ENCODE data around the gene HSD3B7. TPM values are rescaled to one million over a fixed set of nuclear protein-coding genes. Genes with fewer than 3 reads are reported as not detected.

Gene HSD3B7
- total RNA-seq, 2 donors from 2014 or later = 0.21 to 0.60 TPM

DNA sequence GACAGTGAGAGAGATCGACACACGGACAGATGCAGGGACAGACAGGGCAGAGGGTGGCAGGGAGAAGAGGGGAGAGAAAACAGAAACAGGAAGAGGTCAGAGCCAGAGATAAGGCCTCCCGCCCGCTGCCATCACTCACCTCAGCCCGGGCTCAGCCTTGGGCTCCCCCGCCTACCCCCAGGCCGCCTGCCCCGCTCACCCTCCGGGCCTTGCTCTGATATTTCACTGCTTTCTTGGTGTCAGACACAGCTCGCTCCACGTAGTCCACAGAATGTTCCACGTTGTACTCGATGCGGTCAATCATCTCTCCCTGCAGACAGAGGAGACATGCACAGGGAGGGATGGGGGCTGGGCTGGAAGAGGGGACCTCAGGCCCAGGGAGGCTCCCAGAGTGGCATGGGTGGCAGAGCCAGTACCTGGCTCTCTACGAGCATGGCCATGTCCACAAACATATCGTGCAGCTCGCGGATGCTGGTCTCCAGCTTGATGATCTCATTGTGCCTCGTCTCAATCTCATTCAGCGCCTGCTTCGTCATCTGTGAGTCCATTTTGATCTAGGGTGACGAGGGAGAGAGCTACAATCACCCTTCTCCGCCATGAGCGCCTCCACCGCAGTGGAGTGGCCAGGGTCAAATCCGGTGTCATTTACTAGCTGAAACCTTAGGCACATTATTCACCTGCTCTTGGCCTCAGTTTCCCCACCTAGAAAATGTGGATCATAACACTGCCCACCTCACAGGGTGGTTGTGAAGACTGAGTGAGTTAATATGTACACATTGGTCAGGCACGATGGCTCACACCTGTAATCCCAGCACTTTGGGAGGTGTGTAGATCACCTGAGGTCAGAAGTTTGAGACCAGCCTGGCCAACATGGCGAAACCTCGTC lies 8.2 kb downstream of the HSD3B7 start:
- ATAC-seq (no peak), DNase-seq (no peak)
- H3K9me3 ChIP-seq (ENCODE audit: control insufficient read depth, low read length, poor library complexity, severe bottlenecking) = no peaks in the 10 kb centered on the region
- H3K36me3 Mint-ChIP-seq (ENCODE audit: low read depth) = no peaks in the 10 kb centered on the region
- H3K27ac Mint-ChIP-seq = no peak overlapping the region
- no peaks in the 10 kb centered on the region for H3K27me3 Mint-ChIP-seq
- no peak overlapping the region for H3K4me3 Mint-ChIP-seq
- H3K4me1 Mint-ChIP-seq = peaks cover 4% of the 10 kb centered on the region

DNA sequence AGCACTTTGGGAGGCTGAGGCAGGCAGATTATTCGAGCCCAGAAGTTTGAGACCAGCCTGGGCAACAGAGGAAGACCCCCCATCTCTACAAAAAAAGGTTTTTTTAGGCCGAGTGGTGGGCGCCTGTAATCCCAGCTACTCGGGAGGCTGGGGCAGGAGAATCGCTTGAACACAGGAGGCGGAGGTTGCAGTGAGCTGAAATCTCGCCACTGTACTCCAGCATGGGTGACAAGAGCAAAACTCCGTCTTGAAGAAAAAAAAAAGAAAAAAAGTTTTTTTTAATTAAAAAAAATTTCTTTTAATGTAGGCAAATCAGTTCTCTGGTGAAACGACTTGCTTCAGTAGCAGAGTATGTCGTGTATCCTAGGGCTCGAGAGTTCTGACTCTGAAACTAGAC lies 10.9 kb downstream of the HSD3B7 start:
- ATAC-seq (no peak), DNase-seq (no peak)
- peak overlapping the region; percentile 50 for H3K4me3 Mint-ChIP-seq
- H3K27ac Mint-ChIP-seq = no peak overlapping the region
- H3K27me3 Mint-ChIP-seq = no peaks in the 10 kb centered on the region
- no peaks in the 10 kb centered on the region for H3K36me3 Mint-ChIP-seq (ENCODE audit: low read depth)
- H3K9me3 ChIP-seq (ENCODE audit: control insufficient read depth, low read length, poor library complexity, severe bottlenecking) = no peaks in the 10 kb centered on the region
- peaks cover 4% of the 10 kb centered on the region for H3K4me1 Mint-ChIP-seq

DNA sequence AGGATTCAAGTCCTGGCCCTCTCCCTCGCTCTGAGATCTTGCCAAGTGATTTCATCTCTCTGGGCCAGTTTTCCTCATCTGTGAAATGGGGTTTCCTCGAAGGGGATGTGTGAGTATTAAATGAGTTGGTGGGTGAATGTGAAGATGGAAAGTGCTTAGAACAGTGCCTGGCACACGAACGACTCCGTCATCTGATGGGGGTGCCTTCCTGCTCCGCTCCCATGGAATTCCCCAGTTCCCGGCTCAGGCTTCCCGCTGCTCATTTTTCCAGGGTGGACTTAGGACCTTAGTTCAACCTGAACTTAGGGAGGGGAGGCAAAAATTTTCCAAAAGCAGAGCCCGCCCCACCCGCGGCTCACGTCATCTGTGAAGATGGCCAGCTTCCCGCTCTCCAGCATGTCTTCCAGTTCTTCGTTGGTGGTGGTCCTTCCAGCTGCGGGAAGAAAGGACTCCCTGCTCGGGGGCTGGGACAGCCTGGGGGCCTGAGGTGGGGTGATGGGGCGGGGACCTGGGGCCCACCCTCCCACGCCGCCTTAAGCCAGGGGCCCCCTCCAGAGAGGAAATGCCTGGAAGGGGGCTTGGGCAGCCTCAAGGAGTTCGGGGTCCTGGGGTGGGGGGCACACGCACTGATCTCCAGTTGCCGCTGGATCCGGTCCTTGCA lies 11.4 kb downstream of the HSD3B7 start:
- Mint-ChIP-seq H3K27ac (no peak overlapping the region), H3K36me3 (ENCODE audit: low read depth) (no peaks in the 10 kb centered on the region), H3K4me3 (peak overlapping the region; percentile 50), H3K27me3 (no peaks in the 10 kb centered on the region), H3K4me1 (peaks cover 2% of the 10 kb centered on the region)
- DNase-seq (no peak), ATAC-seq (no peak)
- H3K9me3 ChIP-seq (ENCODE audit: control insufficient read depth, low read length, poor library complexity, severe bottlenecking) = no peaks in the 10 kb centered on the region

DNA sequence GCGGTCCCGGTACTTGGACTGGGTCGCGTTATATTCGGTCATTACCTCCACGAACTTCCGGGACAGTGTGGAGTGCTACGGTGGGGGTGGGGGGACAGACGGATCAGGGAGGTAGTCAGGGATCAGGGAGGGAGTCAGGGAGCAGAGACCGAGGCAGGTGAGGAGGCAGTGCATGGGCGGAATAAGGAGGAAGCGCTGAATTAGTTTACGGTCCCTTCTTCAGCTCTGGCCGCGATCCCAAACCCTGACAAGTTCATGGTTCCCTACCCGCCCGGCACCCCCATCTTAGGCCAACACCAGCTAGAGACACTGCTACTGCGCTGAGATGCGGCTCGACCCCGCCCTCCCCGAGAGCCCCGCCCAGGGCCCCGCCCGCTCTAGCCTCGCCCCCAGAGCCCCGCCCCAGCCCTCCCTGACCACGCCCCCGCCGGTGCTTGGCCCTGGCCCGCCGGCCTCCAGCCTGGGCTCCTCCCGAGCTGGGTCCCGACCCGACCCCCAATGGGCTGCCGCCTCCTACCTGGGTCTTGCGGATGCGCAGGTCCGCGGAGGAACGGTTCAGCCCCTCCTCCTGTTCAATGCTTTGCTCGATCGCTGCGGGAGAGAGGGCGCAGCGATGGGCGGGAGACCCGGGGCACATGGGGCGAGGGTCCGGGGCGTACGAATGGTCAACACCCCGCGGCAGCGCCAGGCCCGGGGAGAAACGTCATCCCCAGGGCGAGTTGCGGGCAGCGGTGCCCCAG lies 12.1 kb downstream of the HSD3B7 start:
- no peaks in the 10 kb centered on the region for H3K9me3 ChIP-seq (ENCODE audit: control insufficient read depth, low read length, poor library complexity, severe bottlenecking)
- H3K27me3 Mint-ChIP-seq = no peaks in the 10 kb centered on the region
- ATAC-seq (peak; percentile 99), DNase-seq (peak; percentile 60 to 85 (median 82))
- no peaks in the 10 kb centered on the region for H3K36me3 Mint-ChIP-seq (ENCODE audit: low read depth)
- peaks cover 2% of the 10 kb centered on the region for H3K4me1 Mint-ChIP-seq
- peak overlapping the region; percentile 33 for H3K4me3 Mint-ChIP-seq
- no peak overlapping the region for H3K27ac Mint-ChIP-seq

DNA sequence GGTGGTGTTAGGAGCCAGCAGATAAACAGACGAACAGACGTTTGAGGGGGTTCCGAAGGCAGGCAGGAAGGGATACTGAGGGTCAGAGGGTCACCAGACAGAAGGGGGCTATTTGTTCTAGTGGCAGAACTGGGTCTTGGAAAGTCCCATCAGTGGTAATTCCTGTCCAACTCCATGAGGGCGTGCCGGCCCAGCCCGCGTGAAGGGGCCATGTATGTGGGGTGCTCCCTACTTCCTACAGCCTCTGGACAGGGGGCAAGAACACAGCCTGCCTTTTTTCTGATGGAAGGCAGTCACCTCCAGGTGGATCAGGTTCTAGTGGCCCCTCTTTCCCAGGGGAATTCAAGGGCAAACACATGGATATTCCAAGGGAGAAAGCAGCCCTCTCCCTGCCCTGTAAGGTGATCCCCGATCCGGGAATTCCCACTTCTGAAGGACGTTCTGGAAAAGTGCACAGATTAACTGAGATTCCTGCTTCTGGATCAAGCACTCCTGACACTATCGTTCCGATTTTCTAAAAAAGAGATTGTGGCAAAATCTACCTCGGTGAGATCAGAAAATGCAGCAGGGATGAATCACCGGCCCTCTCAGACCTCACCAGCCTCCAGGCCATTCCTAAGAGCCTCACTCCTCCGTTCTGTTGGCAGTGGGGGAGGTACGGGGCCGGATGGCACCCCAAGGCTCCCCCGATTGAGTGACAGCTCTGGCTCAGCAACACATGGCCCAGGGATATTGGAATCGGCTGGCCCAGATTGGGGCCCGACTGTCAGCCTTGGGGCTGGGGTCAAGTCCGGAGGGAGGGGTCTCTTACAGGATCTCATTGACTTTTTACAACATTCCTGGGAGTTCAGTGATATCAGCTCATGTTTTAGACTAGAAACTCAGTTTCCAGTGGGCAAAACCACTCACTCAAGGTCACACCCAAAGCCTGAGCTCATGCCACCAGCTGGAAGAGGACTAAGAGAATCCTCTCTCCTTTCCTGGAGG lies 13.0 kb downstream of the HSD3B7 start:
- Mint-ChIP-seq H3K27me3 (no peaks in the 10 kb centered on the region), H3K4me1 (peaks cover 2% of the 10 kb centered on the region), H3K27ac (no peak overlapping the region), H3K36me3 (ENCODE audit: low read depth) (no peaks in the 10 kb centered on the region), H3K4me3 (peak overlapping the region; percentile 33)
- DNase-seq = no peak
- ATAC-seq = no peak
- H3K9me3 ChIP-seq (ENCODE audit: control insufficient read depth, low read length, poor library complexity, severe bottlenecking) = no peaks in the 10 kb centered on the region

DNA sequence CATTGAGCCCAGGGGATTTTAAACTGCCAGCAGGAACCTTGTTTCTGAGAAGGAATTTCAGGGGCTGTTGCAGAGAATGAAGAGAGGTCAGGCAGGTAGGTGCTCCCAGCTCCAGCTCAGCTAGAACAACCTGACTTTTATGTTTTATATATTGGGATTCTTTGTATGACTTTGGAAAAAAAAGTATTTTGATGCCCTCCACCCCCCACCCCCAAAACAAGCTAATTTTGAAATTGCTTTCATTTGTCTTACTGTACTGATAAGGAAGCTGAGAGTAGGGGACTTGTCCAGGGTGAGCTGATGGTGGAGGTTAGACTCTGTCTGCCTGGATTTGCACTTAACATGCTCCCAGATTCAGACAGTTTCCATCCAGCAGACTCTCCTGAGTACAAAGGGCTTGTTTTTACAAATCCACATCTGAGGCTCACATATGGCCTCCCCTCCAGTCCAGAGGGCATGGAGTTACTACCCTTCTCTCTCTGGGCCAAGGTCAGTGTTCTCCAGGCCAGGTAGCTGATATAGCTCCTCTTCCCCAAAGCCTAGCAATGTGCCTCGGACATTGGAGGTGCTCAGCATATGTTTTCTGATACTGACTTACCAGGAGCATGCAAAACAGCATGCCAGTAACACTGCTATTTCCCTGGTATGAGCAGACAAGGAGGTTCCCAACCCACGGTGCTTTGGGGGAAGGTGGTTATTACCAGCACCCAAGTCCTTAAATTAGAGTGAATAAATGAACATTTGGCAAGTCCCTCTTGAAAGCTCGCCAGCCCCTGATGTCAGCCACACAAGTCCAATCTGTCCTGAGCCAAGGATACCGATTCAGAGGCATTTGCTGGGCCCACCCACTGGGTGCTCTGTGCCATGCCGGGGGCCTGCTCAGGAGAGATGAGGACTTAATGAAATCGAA lies 14.1 kb downstream of the HSD3B7 start:
- no peaks in the 10 kb centered on the region for H3K9me3 ChIP-seq (ENCODE audit: control insufficient read depth, low read length, poor library complexity, severe bottlenecking)

DNA sequence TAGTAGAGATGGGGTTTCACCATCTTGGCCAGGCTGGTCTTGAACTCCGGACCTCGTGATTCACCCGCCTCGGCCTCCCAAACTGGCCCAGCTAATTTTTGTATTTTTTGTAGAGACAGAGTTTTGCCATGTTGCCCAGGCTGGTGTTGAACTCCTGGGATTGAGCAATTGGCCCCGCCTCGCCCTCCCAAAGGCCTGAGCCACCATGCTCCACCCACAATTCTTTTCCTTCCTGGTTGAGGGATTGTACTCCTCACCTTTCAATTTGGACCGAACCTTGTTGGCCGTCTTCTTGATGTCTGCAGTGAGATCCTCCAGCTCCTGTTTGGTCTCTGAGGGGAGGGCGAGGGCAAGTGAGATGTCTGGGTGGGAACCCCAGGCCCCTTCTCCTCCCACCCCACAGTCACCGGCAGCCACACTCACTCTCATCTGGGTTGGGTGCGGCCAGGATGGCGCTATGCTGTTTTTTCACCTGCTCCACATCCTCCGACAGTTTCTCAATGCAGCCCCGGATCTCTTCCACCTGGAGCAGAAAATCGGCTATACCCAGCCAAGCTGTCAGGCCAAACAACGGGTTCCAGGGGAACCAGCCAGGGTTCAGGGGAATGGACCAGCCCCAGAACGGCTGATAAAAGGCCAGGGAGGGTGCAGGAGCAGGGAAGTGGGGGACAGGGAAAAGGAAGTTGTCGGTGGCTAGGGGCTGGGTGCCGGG lies 15.8 kb downstream of the HSD3B7 start:
- DNase-seq = no peak
- H3K27me3 Mint-ChIP-seq = no peaks in the 10 kb centered on the region
- no peaks in the 10 kb centered on the region for H3K36me3 Mint-ChIP-seq (ENCODE audit: low read depth)
- H3K27ac Mint-ChIP-seq = no peak overlapping the region
- H3K4me1 Mint-ChIP-seq = peaks cover 4% of the 10 kb centered on the region
- H3K4me3 Mint-ChIP-seq = no peak overlapping the region
- no peaks in the 10 kb centered on the region for H3K9me3 ChIP-seq (ENCODE audit: control insufficient read depth, low read length, poor library complexity, severe bottlenecking)
- ATAC-seq = no peak

More for the DNA sequence above, 14.1 kb downstream of the HSD3B7 start:
- H3K27me3 Mint-ChIP-seq = no peaks in the 10 kb centered on the region
- no peaks in the 10 kb centered on the region for H3K36me3 Mint-ChIP-seq (ENCODE audit: low read depth)
- DNase-seq = no peak
- no peak overlapping the region for H3K4me3 Mint-ChIP-seq
- no peak for ATAC-seq
- peaks cover 4% of the 10 kb centered on the region for H3K4me1 Mint-ChIP-seq
- no peak overlapping the region for H3K27ac Mint-ChIP-seq

DNA sequence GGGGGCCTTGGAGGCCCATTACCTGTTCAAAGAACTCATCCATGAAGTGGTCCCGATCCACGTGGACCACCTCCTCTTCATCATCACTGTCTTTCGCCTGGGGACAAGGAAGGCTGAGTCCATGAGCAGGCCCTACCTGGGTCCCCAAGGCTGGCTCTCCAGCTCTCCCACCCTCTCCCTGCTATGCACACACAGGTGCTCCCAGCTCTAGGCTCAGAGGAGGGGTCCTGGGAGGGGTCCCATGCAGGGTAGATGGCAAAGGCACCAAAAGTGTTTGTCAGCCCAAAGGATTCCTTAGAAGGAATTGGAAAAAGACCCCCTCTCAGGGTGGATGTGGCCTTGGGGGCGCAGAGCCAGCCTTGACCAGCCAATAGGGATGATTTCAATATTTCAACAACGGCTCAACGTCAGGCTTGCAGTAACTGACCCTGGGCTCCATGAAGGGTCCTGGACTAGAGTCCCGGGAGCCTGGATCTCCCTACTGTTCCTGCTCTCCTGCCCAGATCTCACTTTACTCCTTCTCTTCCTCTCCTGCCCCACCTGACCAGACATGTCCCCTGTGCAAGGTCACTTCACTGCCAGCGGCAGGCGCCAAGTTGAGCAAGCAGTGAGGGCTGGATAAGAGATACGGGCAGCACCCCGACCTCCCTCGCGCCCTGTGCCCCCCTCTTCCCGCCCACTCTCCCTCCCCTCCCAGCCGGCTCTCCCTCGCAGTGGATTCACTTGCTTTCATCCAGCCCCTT lies 16.7 kb downstream of the HSD3B7 start:
- DNase-seq (no peak), ATAC-seq (no peak)
- H3K27ac Mint-ChIP-seq = no peak overlapping the region
- H3K9me3 ChIP-seq (ENCODE audit: control insufficient read depth, low read length, poor library complexity, severe bottlenecking) = no peaks in the 10 kb centered on the region
- H3K4me1 Mint-ChIP-seq = peaks cover 2% of the 10 kb centered on the region
- no peaks in the 10 kb centered on the region for H3K36me3 Mint-ChIP-seq (ENCODE audit: low read depth)
- H3K27me3 Mint-ChIP-seq = no peaks in the 10 kb centered on the region
- no peak overlapping the region for H3K4me3 Mint-ChIP-seq

DNA sequence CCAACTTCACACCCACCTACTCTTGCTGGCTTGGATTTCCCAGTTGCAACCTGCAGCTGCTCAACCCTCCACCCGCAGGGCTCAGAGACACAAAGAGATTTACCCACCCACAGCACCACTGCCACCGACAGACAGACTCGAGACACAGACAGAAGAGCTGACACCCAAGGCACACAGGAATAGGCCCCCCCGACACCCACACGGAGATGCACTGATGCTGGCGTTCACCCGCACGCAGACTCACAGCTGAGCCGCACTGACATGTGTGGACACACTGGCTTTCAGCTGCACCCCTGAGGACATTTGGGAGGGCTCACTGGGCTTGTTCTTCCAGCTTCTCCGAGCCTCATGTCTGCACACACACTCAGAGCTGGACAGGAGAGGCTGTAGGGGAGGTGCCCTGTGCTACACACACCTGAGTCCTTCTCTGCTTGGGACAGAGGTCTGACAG lies 17.3 kb downstream of the HSD3B7 start:
- no peak overlapping the region for H3K27ac Mint-ChIP-seq
- H3K36me3 Mint-ChIP-seq (ENCODE audit: low read depth) = no peaks in the 10 kb centered on the region
- no peak overlapping the region for H3K4me3 Mint-ChIP-seq
- H3K4me1 Mint-ChIP-seq = peaks cover 2% of the 10 kb centered on the region
- H3K27me3 Mint-ChIP-seq = no peaks in the 10 kb centered on the region
- ATAC-seq = no peak
- DNase-seq = no peak
- no peaks in the 10 kb centered on the region for H3K9me3 ChIP-seq (ENCODE audit: control insufficient read depth, low read length, poor library complexity, severe bottlenecking)

DNA sequence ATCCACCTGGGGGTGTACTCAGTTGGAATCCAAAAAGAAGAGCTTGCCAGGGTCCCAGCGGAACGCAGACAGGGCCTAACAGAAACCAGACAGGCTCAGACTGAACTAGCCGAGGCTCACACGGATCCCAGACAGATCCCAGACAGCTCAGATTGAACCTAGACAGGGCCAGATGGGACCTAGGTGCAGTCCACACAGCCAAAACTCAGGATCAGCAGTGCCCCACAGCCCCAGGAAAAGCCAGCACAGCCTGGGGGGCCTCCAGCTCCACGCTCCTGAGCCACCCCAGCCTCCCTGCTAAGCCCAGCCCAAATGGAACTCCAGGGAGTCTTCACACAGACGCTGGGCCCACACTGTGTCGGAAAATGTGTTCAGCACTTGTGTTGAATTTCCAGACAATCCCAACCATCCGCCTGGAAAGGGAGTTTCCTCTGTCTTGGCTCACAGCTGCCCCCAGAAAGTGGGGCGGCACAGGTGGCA lies 17.9 kb downstream of the HSD3B7 start:
- H3K9me3 ChIP-seq (ENCODE audit: control insufficient read depth, low read length, poor library complexity, severe bottlenecking) = no peaks in the 10 kb centered on the region
- no peak for DNase-seq
- H3K4me1 Mint-ChIP-seq = peaks cover 2% of the 10 kb centered on the region
- no peak for ATAC-seq
- no peaks in the 10 kb centered on the region for H3K36me3 Mint-ChIP-seq (ENCODE audit: low read depth)
- H3K27me3 Mint-ChIP-seq = no peaks in the 10 kb centered on the region
- no peak overlapping the region for H3K4me3 Mint-ChIP-seq
- peak overlapping the region; percentile 29 for H3K27ac Mint-ChIP-seq

DNA sequence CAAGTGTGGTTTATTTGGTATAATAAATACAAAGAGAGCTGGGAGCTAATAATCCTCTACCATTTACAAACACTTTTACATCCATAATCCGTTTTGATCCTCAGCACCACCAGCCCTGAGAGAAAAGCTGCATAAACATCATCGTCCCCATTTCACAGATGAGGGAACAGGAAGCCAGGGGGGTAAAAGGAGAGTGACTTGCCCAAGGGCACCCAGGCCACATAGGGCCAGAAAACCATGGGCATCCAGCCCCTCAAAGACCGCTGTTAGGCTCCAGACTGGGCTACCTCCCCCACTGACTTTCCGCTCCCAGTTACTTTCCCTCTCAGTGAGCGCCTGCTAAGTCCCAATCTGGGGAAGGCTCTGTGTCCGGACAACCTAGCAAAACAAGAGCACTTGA lies 18.7 kb downstream of the HSD3B7 start:
- H3K4me1 Mint-ChIP-seq = peaks cover 2% of the 10 kb centered on the region

More for the DNA sequence above, 18.7 kb downstream of the HSD3B7 start:
- no peaks in the 10 kb centered on the region for H3K9me3 ChIP-seq (ENCODE audit: control insufficient read depth, low read length, poor library complexity, severe bottlenecking)
- no peak for DNase-seq
- H3K4me3 Mint-ChIP-seq = no peak overlapping the region
- H3K27ac Mint-ChIP-seq = no peak overlapping the region
- H3K36me3 Mint-ChIP-seq (ENCODE audit: low read depth) = no peaks in the 10 kb centered on the region
- no peaks in the 10 kb centered on the region for H3K27me3 Mint-ChIP-seq
- no peak for ATAC-seq
